HepG2 (cell line): ENCODE data around the gene NUDCD3. TPM values are rescaled to one million over a fixed set of nuclear protein-coding genes. Genes with fewer than 3 reads are reported as not detected.

Experiments used
- ATAC-seq: fragments of 200-7000 bp; cut with Tn5 transposase; 3 replicates; pipeline ENCODE4 v1.9.1; 2020; ENCODE audit warnings: mild to moderate bottlenecking, moderate library complexity
- BruUV-seq: library from RNA; stranded (reverse); fragments of 400-500 nt; replicated peaks from 2 replicates; lab custom pipeline; 2021; lab: Mats Ljungman, UMichigan
- CTCF ChIA-PET: fragments of 300-600 bp; formaldehyde crosslinking; extraction: SDS; loops from one replicate; lab custom pipeline; 2021; ENCODE audit warnings: low total read pairs, inconsistent platforms, low intra/inter-chr PET ratio; lab: Yijun Ruan, JAX
- POLR2A ChIA-PET: fragments of 350-600 bp; sonication (Branson Sonifier 250); formaldehyde crosslinking; loops from one replicate; lab custom pipeline; 2020; ENCODE audit warnings: antibody characterized with exemption, inconsistent platforms; lab: Yijun Ruan, JAX
- DNase-seq: peaks from one replicate; pipeline ENCODE4 v3.0.0-alpha.2; 2015; ENCODE audit warnings: low spot score
- FAIRE-seq: peaks from 3 replicates; lab custom pipeline; 2011; peaks lifted over from hg19 to GRCh38; lab: Jason Lieb, UNC
- H2AFZ ChIP-seq: one replicate; pipeline ENCODE4 v1.6.1; 2011; ENCODE audit warnings: low read length, inconsistent platforms
- H3K27ac ChIP-seq: fragments of 300-600 bp; 3 replicates; pipeline ENCODE4 v1.8.0; 2011; ENCODE audit warnings: mixed run types, mild to moderate bottlenecking, mixed read lengths, low read length, inconsistent platforms; ENCODE audit not compliant: insufficient read depth; ENCODE audit errors: extremely low read length
- H3K27me3 ChIP-seq, 2 experiments: fragments of 200-600 bp in 1 of 2; 2 replicates in 1 of 2; 3 replicates in 1 of 2; pipeline versions ENCODE4 v1.6.0 to v1.8.0; 2011; ENCODE audit warnings: low read length in 2 of 2, mild to moderate bottlenecking in 2 of 2, moderate library complexity in 2 of 2, inconsistent platforms in 1 of 2; ENCODE audit not compliant: insufficient read depth in 2 of 2, control insufficient read depth in 1 of 2
- H3K36me3 ChIP-seq, 2 experiments: fragments of 200-600 bp in 1 of 2; replicated peaks in 1 of 2; 2 replicates in 1 of 2; 3 replicates in 1 of 2; pipeline versions ENCODE4 v1.5.1 to v1.8.0; 2011; ENCODE audit warnings: low read length in 2 of 2, inconsistent platforms in 1 of 2; ENCODE audit not compliant: insufficient read depth in 2 of 2, control insufficient read depth in 1 of 2
- H3K4me1 ChIP-seq: 2 replicates; pipeline ENCODE4 v1.5.1; 2012; ENCODE audit warnings: low read length, inconsistent platforms; ENCODE audit not compliant: insufficient read depth
- H3K4me2 ChIP-seq: 2 replicates; pipeline ENCODE4 v1.6.0; 2011; ENCODE audit warnings: low read depth, low read length, inconsistent platforms
- H3K4me3 ChIP-seq, 3 experiments: fragments of 200-600 bp in 1 of 3; sonication (generic), shearing (Covaris generic) in 1 of 3; replicated peaks in 1 of 3; 2 replicates each; pipeline ENCODE4 v1.5.1; 2011 to 2016; ENCODE audit warnings: low read length in 3 of 3, inconsistent platforms in 2 of 3, low read depth in 2 of 3, mild to moderate bottlenecking in 2 of 3, control low read depth in 1 of 3, mixed read lengths in 1 of 3; ENCODE audit not compliant: insufficient read depth in 1 of 3
- H3K79me2 ChIP-seq: one replicate; pipeline ENCODE4 v1.6.1; 2011; ENCODE audit warnings: low read length, inconsistent platforms; ENCODE audit not compliant: insufficient read depth
- H3K9ac ChIP-seq: 2 replicates; pipeline ENCODE4 v1.6.0; 2011; ENCODE audit warnings: mild to moderate bottlenecking, low read depth, low read length, inconsistent platforms; ENCODE audit not compliant: insufficient read depth
- H3K9me3 ChIP-seq: 2 replicates; pipeline ENCODE4 v1.5.1; 2012; ENCODE audit warnings: mild to moderate bottlenecking, low read length
- H4K20me1 ChIP-seq: 2 replicates; pipeline ENCODE4 v1.6.0; 2011; ENCODE audit warnings: inconsistent platforms, mild to moderate bottlenecking, low read length, moderate library complexity; ENCODE audit not compliant: insufficient read depth
- GPBP1L1 ChIP-seq: sonication (generic); formaldehyde crosslinking; IDR thresholded peaks from 2 replicates; pipeline ENCODE4 v1.5.0; 2020; ENCODE audit warnings: mild to moderate bottlenecking, missing genetic modification reagents
- HDAC1 ChIP-seq: sonication (generic); formaldehyde crosslinking; IDR thresholded peaks from 2 replicates; pipeline ENCODE4 v1.5.1; 2020; ENCODE audit warnings: mild to moderate bottlenecking, missing genetic modification reagents
- HMG20B ChIP-seq: conservative IDR thresholded peaks from 2 replicates; pipeline ENCODE4 v1.6.1; 2016; ENCODE audit warnings: missing genetic modification reagents, missing compliant biosample characterization
- IRF2 ChIP-seq: IDR thresholded peaks from 2 replicates; pipeline ENCODE4 v1.6.1; 2018; ENCODE audit warnings: missing genetic modification reagents, missing compliant biosample characterization
- NR2F1 ChIP-seq, 2 experiments: fragments of 450-650 bp in 1 of 2; formaldehyde crosslinking in 1 of 2; IDR thresholded peaks; 2 replicates each; pipeline versions ENCODE4 v1.5.0 to v1.6.1; 2016 to 2020; ENCODE audit warnings: mild to moderate bottlenecking in 1 of 2, missing compliant biosample characterization in 1 of 2, missing genetic modification reagents in 1 of 2, moderate library complexity in 1 of 2
- RFX5 ChIP-seq: IDR thresholded peaks from 2 replicates; pipeline ENCODE4 v1.6.1; 2011; ENCODE audit warnings: low read depth, low read length, improper control_type of control experiment
- SNAPC2 ChIP-seq: sonication (generic); formaldehyde crosslinking; IDR thresholded peaks from 2 replicates; pipeline ENCODE4 v1.8.1; 2022; ENCODE audit warnings: mild to moderate bottlenecking, missing genetic modification reagents
- SP140L ChIP-seq: sonication (generic); formaldehyde crosslinking; IDR thresholded peaks from 2 replicates; pipeline ENCODE4 v1.4.0; 2020; ENCODE audit warnings: missing genetic modification reagents, borderline replicate concordance
- ZFP90 ChIP-seq: sonication (generic); formaldehyde crosslinking; IDR thresholded peaks from 2 replicates; pipeline ENCODE4 v1.8.0; 2022; ENCODE audit warnings: missing genetic modification reagents, mild to moderate bottlenecking, inconsistent platforms, borderline replicate concordance
- ZNF562 ChIP-seq: sonication (generic); formaldehyde crosslinking; IDR thresholded peaks from 2 replicates; pipeline ENCODE4 v1.8.0; 2022; ENCODE audit warnings: missing genetic modification reagents, borderline replicate concordance
- ZNF878 ChIP-seq: sonication (generic); formaldehyde crosslinking; IDR thresholded peaks from 2 replicates; pipeline ENCODE4 v1.8.1; 2023; ENCODE audit warnings: mild to moderate bottlenecking, missing genetic modification reagents, moderate library complexity
- ZSCAN31 ChIP-seq: sonication (generic); formaldehyde crosslinking; IDR thresholded peaks from 2 replicates; pipeline ENCODE4 v1.5.0; 2020; ENCODE audit warnings: low read depth, mild to moderate bottlenecking, missing genetic modification reagents
- WGBS: methylation state at CpG from one replicate; pipeline ENCODE4 v1.1.6; 2017; ENCODE audit warnings: low lambda C conversion rate; 5-methylcytosine and 5-hydroxymethylcytosine counted together
- in situ Hi-C: cut with HindIII; loops from 2 replicates; pipeline ENCODE4 v1.10.0; 2017; ENCODE audit warnings: low pct_unique_long_range_greater_than_20kb; ENCODE audit not compliant: extremely low pct_ligation_motif_present
- intact Hi-C: fragments of 100-400 bp; cut with micrococcal nuclease; formaldehyde crosslinking; loops from one replicate; pipeline ENCODE4 v1.10.0; 2022; ENCODE audit not compliant: unreplicated experiment
- polyA plus RNA-seq, 8 experiments: library from polyadenylated mRNA; depleted of rRNA in 3 of 8; stranded (reverse) in 7 of 8; unstranded in 1 of 8; fragments of >200 nt; fragmentation: Illumina TruSeq in 4 of 8; extraction: Trizol in 4 of 8; gene quantifications; 2 replicates each; pipeline versions ENCODE4 v1.2.1 to v1.2.3, GENCODE V29; 2011 to 2016; ENCODE audit warnings: low read depth in 4 of 8, missing spikeins in 1 of 8, mixed read lengths in 1 of 8; ENCODE audit not compliant: insufficient read depth in 1 of 8
- total RNA-seq, 5 experiments: library from RNA; depleted of rRNA; stranded (reverse); fragments of >200 nt; fragmentation: Illumina TruSeq; extraction: Trizol; gene quantifications; 2 replicates each; pipeline ENCODE4 v1.2.3, GENCODE V29; 2016; ENCODE audit warnings: low read depth in 1 of 5
- TF ChIP-seq, protein P1 (sequence below): sonication (generic); formaldehyde crosslinking; IDR thresholded peaks from 2 replicates; pipeline ENCODE4 v1.9.0; 2021; ENCODE audit warnings: missing genetic modification reagents, borderline replicate concordance
- TF ChIP-seq, protein P2 (sequence below): sonication (generic); formaldehyde crosslinking; IDR thresholded peaks from 2 replicates; pipeline ENCODE4 v1.8.0; 2022; ENCODE audit warnings: missing genetic modification reagents, mild to moderate bottlenecking, inconsistent platforms, borderline replicate concordance

NUDCD3 gene
- total and polyA plus RNA-seq, 2 of the 13 experiments (the other 11 are each of a cell fraction or from before 2014, with no cell fraction given): 20.8 to 49.9 TPM

DNA sequence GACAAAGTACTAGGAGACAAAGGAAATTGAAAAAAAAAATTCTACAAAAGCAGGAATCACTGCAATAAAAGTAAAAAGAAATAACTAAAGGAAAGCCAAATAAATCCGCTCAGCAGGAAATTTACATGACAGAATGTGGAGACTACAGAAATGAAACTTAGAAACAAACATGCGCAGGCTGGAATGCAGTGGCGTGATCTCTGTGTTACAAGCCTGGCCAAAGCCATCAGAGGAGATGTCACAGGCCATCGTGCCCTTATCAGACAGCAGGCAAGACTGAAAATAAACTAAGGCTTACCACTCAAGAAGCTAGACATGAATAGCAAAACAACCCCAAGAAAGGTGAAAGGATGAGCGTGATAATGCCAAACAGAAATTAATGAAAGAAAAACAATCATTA is 158.8 kb downstream of the NUDCD3 start (continued):
- TF ChIP-seq HDAC1 (CRISPR knock-in tag) (no peak), SP140L (CRISPR knock-in tag) (no peak)
- TF ChIP-seq, protein P1, sequence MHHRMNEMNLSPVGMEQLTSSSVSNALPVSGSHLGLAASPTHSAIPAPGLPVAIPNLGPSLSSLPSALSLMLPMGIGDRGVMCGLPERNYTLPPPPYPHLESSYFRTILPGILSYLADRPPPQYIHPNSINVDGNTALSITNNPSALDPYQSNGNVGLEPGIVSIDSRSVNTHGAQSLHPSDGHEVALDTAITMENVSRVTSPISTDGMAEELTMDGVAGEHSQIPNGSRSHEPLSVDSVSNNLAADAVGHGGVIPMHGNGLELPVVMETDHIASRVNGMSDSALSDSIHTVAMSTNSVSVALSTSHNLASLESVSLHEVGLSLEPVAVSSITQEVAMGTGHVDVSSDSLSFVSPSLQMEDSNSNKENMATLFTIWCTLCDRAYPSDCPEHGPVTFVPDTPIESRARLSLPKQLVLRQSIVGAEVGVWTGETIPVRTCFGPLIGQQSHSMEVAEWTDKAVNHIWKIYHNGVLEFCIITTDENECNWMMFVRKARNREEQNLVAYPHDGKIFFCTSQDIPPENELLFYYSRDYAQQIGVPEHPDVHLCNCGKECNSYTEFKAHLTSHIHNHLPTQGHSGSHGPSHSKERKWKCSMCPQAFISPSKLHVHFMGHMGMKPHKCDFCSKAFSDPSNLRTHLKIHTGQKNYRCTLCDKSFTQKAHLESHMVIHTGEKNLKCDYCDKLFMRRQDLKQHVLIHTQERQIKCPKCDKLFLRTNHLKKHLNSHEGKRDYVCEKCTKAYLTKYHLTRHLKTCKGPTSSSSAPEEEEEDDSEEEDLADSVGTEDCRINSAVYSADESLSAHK (CRISPR knock-in tag): no peak

DNA sequence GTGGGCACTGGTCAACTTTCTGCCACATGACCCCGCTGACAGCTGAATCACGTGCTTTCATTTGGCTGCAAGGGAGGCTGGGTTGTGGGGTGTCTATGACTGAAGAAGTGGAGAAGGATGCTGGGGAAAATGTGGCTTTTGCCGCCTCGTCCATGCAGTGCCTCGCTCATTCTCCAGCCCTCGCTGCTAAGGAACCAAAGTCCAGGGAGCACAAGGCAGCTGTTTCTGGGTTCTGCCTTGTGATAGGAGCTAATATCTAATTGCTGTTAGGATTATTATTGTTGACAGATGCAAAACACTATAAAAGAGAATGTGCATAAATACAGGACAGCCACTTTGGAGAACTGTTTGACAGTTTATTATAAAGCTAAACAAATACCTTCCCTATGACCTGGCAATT is 160.1 kb downstream of the NUDCD3 start:
- no peaks in the 10 kb centered on the region for H3K9me3 ChIP-seq
- H4K20me1 ChIP-seq: no peaks in the 10 kb centered on the region
- POLR2A ChIA-PET: no interaction called here
- no peak overlapping the region for H2AFZ ChIP-seq
- in situ Hi-C loops: no loop called here
- intact Hi-C loops: no loop called here
- H3K4me3 ChIP-seq: no peak overlapping the region
- no peak overlapping the region for H3K27ac ChIP-seq
- FAIRE-seq: no peak
- H3K4me2 ChIP-seq: no peak overlapping the region
- DNase-seq: no peak
- CTCF ChIA-PET: no interaction called here
- no peaks in the 10 kb centered on the region for H3K79me2 ChIP-seq
- H3K27me3 ChIP-seq: peaks cover 11 to 28% of the 10 kb centered on the region in 2 experiments; a peak in 4 of 5 replicates
- H3K36me3 ChIP-seq: no peaks in the 10 kb centered on the region
- WGBS: 6% methylated on average over 6 of the region's 6 CpGs
- no peak; the same call in 1 of the 3 replicates for ATAC-seq
- H3K4me1 ChIP-seq: 0 out of 2 replicates have a peak, but pooled peaks cover 4% of the 10 kb centered on the region
- TF ChIP-seq IRF2 (CRISPR knock-in tag): no peak
- TF ChIP-seq, protein P2, sequence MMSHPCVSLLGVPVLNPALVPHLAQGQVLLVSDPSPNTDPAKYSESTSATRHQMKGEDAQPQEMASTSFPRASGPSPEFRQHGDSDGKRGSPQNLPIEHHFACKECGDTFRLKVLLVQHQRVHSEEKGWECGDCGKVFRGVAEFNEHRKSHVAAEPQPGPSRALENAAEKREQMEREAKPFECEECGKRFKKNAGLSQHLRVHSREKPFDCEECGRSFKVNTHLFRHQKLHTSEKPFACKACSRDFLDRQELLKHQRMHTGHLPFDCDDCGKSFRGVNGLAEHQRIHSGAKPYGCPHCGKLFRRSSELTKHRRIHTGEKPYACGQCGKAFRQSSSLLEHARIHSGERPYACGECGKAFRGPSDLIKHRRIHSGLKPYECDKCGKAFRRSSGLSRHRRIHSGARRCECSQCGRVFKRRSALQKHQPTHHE (CRISPR knock-in tag): no peak
- no peak for TF ChIP-seq ZSCAN31
- no peak for TF ChIP-seq GPBP1L1 (CRISPR knock-in tag)
- TF ChIP-seq ZFP90 (CRISPR knock-in tag): no peak
- no peak for TF ChIP-seq SNAPC2 (CRISPR knock-in tag)
- TF ChIP-seq RFX5: no peak
- no peak for TF ChIP-seq HMG20B (CRISPR knock-in tag)
- TF ChIP-seq ZNF878: no peak
- TF ChIP-seq ZNF562: no peak
- TF ChIP-seq NR2F1 (CRISPR knock-in tag; IDR thresholded peaks at IDR 0.05): no peak
- BruUV-seq: no TSS peak
- no peak overlapping the region for H3K9ac ChIP-seq
